Lower lobe of right lung (tissue), 2 donors: ENCODE measurements around the gene EDIL3. TPM values are rescaled to one million over a fixed set of nuclear protein-coding genes. Genes with fewer than 3 reads are reported as not detected.

Source experiments
- ATAC-seq, 2 donors: fragments of 200-7000 bp; cut with Tn5 transposase; one replicate each; pipeline ENCODE4 v1.9.1; 2020 to 2022; ENCODE audit warnings: mild to moderate bottlenecking in 2 of 2, moderate library complexity in 2 of 2
- DNase-seq: peaks from one replicate; pipeline ENCODE4 v3.0.0-alpha.2; 2020
- H3K27ac ChIP-seq: fragments of 200-600 bp; one replicate; pipeline ENCODE4 v1.8.0; 2022
- H3K27me3 ChIP-seq: fragments of 200-600 bp; one replicate; pipeline ENCODE4 v1.8.0; 2022; ENCODE audit warnings: low read depth
- H3K36me3 ChIP-seq: fragments of 200-600 bp; one replicate; pipeline ENCODE4 v1.8.0; 2022; ENCODE audit warnings: mild to moderate bottlenecking
- H3K4me1 ChIP-seq: fragments of 200-600 bp; one replicate; pipeline ENCODE4 v1.8.0; 2022
- H3K4me3 ChIP-seq: fragments of 200-600 bp; one replicate; pipeline ENCODE4 v1.8.0; 2022; ENCODE audit warnings: mild to moderate bottlenecking
- H3K9me3 ChIP-seq: fragments of 200-600 bp; one replicate; pipeline ENCODE4 v1.8.0; 2022
- CTCF ChIP-seq: fragments of 200-600 bp; IDR thresholded peaks from one replicate; pipeline ENCODE4 v1.8.0; 2022; ENCODE audit warnings: antibody characterized with exemption, mild to moderate bottlenecking
- intact Hi-C: fragments of 100-400 bp; cut with DNase I; formaldehyde crosslinking; loops from one replicate; pipeline ENCODE4 v1.11.0; 2022
- total RNA-seq: library from RNA; stranded (reverse); fragmentation: NEBNext Ultra II Directional; extraction: Animal tissue kit (Norgen Biotek cat#: 25700); gene quantifications from one replicate; pipeline ENCODE4 v1.2.1, GENCODE V29; 2021
- donor health status: DM: no; HTN: yes; CAD: no; lungs with severe emphysema.

EDIL3 gene
- total RNA-seq, 1 donor from 2014 or later, result 17.0 TPM

GRCh38 chr5:84085387-84086041 lies 299.2 kb downstream of the EDIL3 start:
- Histone ChIP-seq H3K4me1 (no peaks in the 10 kb centered on the region), H3K27ac (no peak overlapping the region), H3K9me3 (no peaks in the 10 kb centered on the region), H3K4me3 (no peak overlapping the region), H3K36me3 (no peaks in the 10 kb centered on the region), H3K27me3 (no peaks in the 10 kb centered on the region)
- intact Hi-C loops, result no loop called here
- ATAC-seq (no peak), DNase-seq (no peak)
- no peak for TF ChIP-seq CTCF

GRCh38 chr5:84080908-84081307 lies 303.8 kb downstream of the EDIL3 start:
- no peak for DNase-seq
- intact Hi-C loops, result no loop called here
- Histone ChIP-seq H3K4me3 (no peak overlapping the region), H3K27me3 (no peaks in the 10 kb centered on the region), H3K27ac (no peak overlapping the region), H3K4me1 (no peaks in the 10 kb centered on the region), H3K9me3 (no peaks in the 10 kb centered on the region), H3K36me3 (no peaks in the 10 kb centered on the region)
- TF ChIP-seq CTCF, result no peak
- no peak for ATAC-seq

- no peak for TF ChIP-seq CTCF
- Histone ChIP-seq H3K4me1 (no peaks in the 10 kb centered on the region), H3K27ac (no peak overlapping the region), H3K36me3 (no peaks in the 10 kb centered on the region), H3K27me3 (no peaks in the 10 kb centered on the region), H3K4me3 (no peak overlapping the region), H3K9me3 (no peaks in the 10 kb centered on the region)
- DNase-seq (no peak), ATAC-seq (no peak)
- intact Hi-C loops, result no loop called here
These were observed 312.3 kb downstream of the EDIL3 start for GRCh38 chr5:84072339-84072738.

GRCh38 chr5:84069608-84070179 lies 315.0 kb downstream of the EDIL3 start:
- Histone ChIP-seq H3K36me3 (no peaks in the 10 kb centered on the region), H3K4me3 (no peak overlapping the region), H3K27me3 (no peaks in the 10 kb centered on the region), H3K27ac (no peak overlapping the region), H3K4me1 (no peaks in the 10 kb centered on the region), H3K9me3 (no peaks in the 10 kb centered on the region)
- DNase-seq (no peak), ATAC-seq (no peak)
- no peak for TF ChIP-seq CTCF
- intact Hi-C loops, result no loop called here

GRCh38 chr5:84063041-84063440 lies 321.6 kb downstream of the EDIL3 start:
- intact Hi-C loops, result no loop called here
- Histone ChIP-seq H3K27me3 (no peaks in the 10 kb centered on the region), H3K4me1 (no peaks in the 10 kb centered on the region), H3K4me3 (no peak overlapping the region), H3K36me3 (no peaks in the 10 kb centered on the region), H3K27ac (no peak overlapping the region), H3K9me3 (no peaks in the 10 kb centered on the region)
- ATAC-seq (no peak), DNase-seq (no peak)
- TF ChIP-seq CTCF, result no peak
